Measurements from ENCODE around the gene GRIN2B. TPM values are rescaled to one million over a fixed set of nuclear protein-coding genes. Genes with fewer than 3 reads are reported as not detected.

GRIN2B gene
- total and polyA plus RNA-seq, 4 donors: 0.02 to 2.6 (median 0.25) TPM; not detected in 1

GRCh38 chr12:13968281-13968680 is 13.1 kb downstream of the GRIN2B start:
- H3K9ac ChIP-seq (ENCODE audit: insufficient read depth in 1 of 2, low read length in 2 of 2): no peak overlapping the region
- TF ChIP-seq, protein P1, sequence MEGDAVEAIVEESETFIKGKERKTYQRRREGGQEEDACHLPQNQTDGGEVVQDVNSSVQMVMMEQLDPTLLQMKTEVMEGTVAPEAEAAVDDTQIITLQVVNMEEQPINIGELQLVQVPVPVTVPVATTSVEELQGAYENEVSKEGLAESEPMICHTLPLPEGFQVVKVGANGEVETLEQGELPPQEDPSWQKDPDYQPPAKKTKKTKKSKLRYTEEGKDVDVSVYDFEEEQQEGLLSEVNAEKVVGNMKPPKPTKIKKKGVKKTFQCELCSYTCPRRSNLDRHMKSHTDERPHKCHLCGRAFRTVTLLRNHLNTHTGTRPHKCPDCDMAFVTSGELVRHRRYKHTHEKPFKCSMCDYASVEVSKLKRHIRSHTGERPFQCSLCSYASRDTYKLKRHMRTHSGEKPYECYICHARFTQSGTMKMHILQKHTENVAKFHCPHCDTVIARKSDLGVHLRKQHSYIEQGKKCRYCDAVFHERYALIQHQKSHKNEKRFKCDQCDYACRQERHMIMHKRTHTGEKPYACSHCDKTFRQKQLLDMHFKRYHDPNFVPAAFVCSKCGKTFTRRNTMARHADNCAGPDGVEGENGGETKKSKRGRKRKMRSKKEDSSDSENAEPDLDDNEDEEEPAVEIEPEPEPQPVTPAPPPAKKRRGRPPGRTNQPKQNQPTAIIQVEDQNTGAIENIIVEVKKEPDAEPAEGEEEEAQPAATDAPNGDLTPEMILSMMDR (IDR thresholded peaks at IDR 0.05; ENCODE audit: control extremely low read depth, extremely low read depth): no peak
- WGBS, 2 donors: 85 to 86% methylated on average over 3 of the region's 3 CpGs
- peaks cover 0 to 2% (median 2%) of the 10 kb centered on the region in 3 donors for H3K27me3 ChIP-seq (ENCODE audit: control insufficient read depth in 3 of 3, insufficient read depth in 3 of 3, low read length in 2 of 3)
- H3K36me3 ChIP-seq (ENCODE audit: control insufficient read depth in 4 of 4, insufficient read depth in 4 of 4, low read length in 4 of 4): no peaks in the 10 kb centered on the region
- no peak overlapping the region for H3K27ac ChIP-seq (ENCODE audit: low read depth in 1 of 2, low read length in 1 of 2)
- no peaks in the 10 kb centered on the region for H3K4me1 ChIP-seq (ENCODE audit: control insufficient read depth in 5 of 5, insufficient read depth in 5 of 5, low read length in 5 of 5)
- no peak overlapping the region for H3K4me3 ChIP-seq
- H3K9me3 ChIP-seq (ENCODE audit: control insufficient read depth in 4 of 4, insufficient read depth in 3 of 4, low read length in 3 of 4): no peaks in the 10 kb centered on the region
- no peak for ATAC-seq (ENCODE audit: insufficient read depth, low FRiP score)
- no peak for DNase-seq

DNA sequence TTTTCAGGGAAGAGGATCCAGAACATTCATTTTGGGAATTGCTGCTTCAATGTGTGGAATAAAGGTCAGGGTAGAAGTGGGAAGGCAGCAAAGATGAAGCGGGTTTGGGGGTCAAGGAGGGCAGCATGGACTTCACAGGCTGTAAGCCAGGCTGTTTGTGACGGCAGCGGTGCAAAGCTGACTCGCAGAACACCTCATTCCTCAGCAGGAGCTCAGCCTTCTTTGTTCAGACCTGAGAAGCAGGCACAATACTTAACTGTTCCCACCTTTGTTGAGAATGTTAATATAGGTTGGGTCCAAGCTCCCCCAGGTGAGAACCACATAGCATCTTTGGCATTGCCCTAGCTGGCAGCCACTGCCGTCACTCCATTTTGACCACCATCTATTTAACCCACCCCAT is 16.7 kb downstream of the GRIN2B start:
- no peak for ATAC-seq (ENCODE audit: insufficient read depth, low FRiP score)
- 80 to 83% methylated on average over 5 of the region's 5 CpGs for WGBS, 2 donors
- TF ChIP-seq, protein P1 (IDR thresholded peaks at IDR 0.05; ENCODE audit: control extremely low read depth, extremely low read depth): no peak

DNA sequence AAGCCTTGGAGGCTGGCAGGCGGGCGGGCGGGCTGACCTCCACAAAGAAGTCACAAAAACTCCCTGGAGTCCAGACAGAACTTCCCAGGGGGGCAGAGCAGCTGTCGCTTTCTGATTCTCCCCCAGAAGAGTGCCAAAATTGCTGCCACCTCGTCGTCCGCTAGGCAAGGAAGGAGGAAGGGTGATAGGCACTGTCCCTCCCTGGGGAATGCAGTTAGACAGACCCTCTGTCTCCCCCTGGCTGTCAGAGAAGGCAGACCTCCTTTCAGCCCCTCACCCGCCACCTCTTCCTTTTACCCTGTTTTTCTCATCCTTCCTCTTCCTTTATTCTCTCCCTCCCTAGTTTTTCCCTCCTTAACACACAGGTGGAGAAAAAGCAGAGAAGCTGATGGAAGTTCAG is 18.7 kb downstream of the GRIN2B start:
- Histone ChIP-seq H3K4me1 (ENCODE audit: control insufficient read depth in 5 of 5, insufficient read depth in 5 of 5, low read length in 5 of 5) (no peaks in the 10 kb centered on the region), H3K9ac (ENCODE audit: insufficient read depth in 1 of 2, low read length in 2 of 2) (no peak overlapping the region), H3K36me3 (ENCODE audit: control insufficient read depth in 4 of 4, insufficient read depth in 4 of 4, low read length in 4 of 4) (no peaks in the 10 kb centered on the region), H3K27me3 (ENCODE audit: control insufficient read depth in 3 of 3, insufficient read depth in 3 of 3, low read length in 2 of 3) (peaks cover 0 to 2% (median 2%) of the 10 kb centered on the region in 3 donors), H3K9me3 (ENCODE audit: control insufficient read depth in 4 of 4, insufficient read depth in 3 of 4, low read length in 3 of 4) (no peaks in the 10 kb centered on the region), H3K4me3 (no peak overlapping the region), H3K27ac (ENCODE audit: low read depth in 1 of 2, low read length in 1 of 2) (no peak overlapping the region)
- TF ChIP-seq, protein P1 (IDR thresholded peaks at IDR 0.05; ENCODE audit: control extremely low read depth, extremely low read depth): no peak
- no peak for DNase-seq
- WGBS, 2 donors: 79 to 83% methylated on average over 8 of the region's 8 CpGs
- no peak for ATAC-seq (ENCODE audit: insufficient read depth, low FRiP score)

More for the DNA sequence above, 16.7 kb downstream of the GRIN2B start:
- no peak for DNase-seq
- H3K9ac ChIP-seq (ENCODE audit: insufficient read depth in 1 of 2, low read length in 2 of 2): no peak overlapping the region
- no peak overlapping the region for H3K27ac ChIP-seq (ENCODE audit: low read depth in 1 of 2, low read length in 1 of 2)
- H3K4me3 ChIP-seq: no peak overlapping the region
- no peaks in the 10 kb centered on the region for H3K4me1 ChIP-seq (ENCODE audit: control insufficient read depth in 5 of 5, insufficient read depth in 5 of 5, low read length in 5 of 5)
- H3K36me3 ChIP-seq (ENCODE audit: control insufficient read depth in 4 of 4, insufficient read depth in 4 of 4, low read length in 4 of 4): no peaks in the 10 kb centered on the region
- H3K9me3 ChIP-seq (ENCODE audit: control insufficient read depth in 4 of 4, insufficient read depth in 3 of 4, low read length in 3 of 4): no peaks in the 10 kb centered on the region
- peaks cover 0 to 2% (median 2%) of the 10 kb centered on the region in 3 donors for H3K27me3 ChIP-seq (ENCODE audit: control insufficient read depth in 3 of 3, insufficient read depth in 3 of 3, low read length in 2 of 3)

- DNase-seq (peak in 2 of 3 donors; percentile 17 to 37), ATAC-seq (ENCODE audit: insufficient read depth, low FRiP score) (no peak)
- H3K9me3 ChIP-seq (ENCODE audit: control insufficient read depth in 4 of 4, insufficient read depth in 3 of 4, low read length in 3 of 4): no peaks in the 10 kb centered on the region
- H3K4me1 ChIP-seq (ENCODE audit: control insufficient read depth in 5 of 5, insufficient read depth in 5 of 5, low read length in 5 of 5): no peaks in the 10 kb centered on the region
- no peak overlapping the region for H3K9ac ChIP-seq (ENCODE audit: insufficient read depth in 1 of 2, low read length in 2 of 2)
- WGBS, 2 donors: 78 to 87% methylated on average over 6 of the region's 6 CpGs
- H3K36me3 ChIP-seq (ENCODE audit: control insufficient read depth in 4 of 4, insufficient read depth in 4 of 4, low read length in 4 of 4): no peaks in the 10 kb centered on the region
- TF ChIP-seq, protein P1 (IDR thresholded peaks at IDR 0.05; ENCODE audit: control extremely low read depth, extremely low read depth): no peak
- H3K4me3 ChIP-seq: no peak overlapping the region
- peaks cover 0 to 2% (median 1%) of the 10 kb centered on the region in 3 donors for H3K27me3 ChIP-seq (ENCODE audit: control insufficient read depth in 3 of 3, insufficient read depth in 3 of 3, low read length in 2 of 3)
- no peak overlapping the region for H3K27ac ChIP-seq (ENCODE audit: low read depth in 1 of 2, low read length in 1 of 2)
Measured at GRCh38 chr12:13961971-13962370, 19.4 kb downstream of the GRIN2B start.
